Panc1 (cell line): ENCODE data around the gene FAM151A. TPM values are rescaled to one million over a fixed set of nuclear protein-coding genes. Genes with fewer than 3 reads are reported as not detected.

Experiments used
- ATAC-seq: fragments of 200-7000 bp; cut with Tn5 transposase; 2 replicates; pipeline ENCODE4 v1.9.1; 2020; ENCODE audit warnings: mild to moderate bottlenecking, moderate library complexity
- BruUV-seq: library from RNA; stranded (reverse); fragments of 400-500 nt; replicated peaks from 2 replicates; lab custom pipeline; 2021; lab: Mats Ljungman, UMichigan
- CTCF ChIA-PET: fragments of 300-600 bp; sonication (Branson Sonifier 250); formaldehyde crosslinking; loops from one replicate; lab custom pipeline; 2022; ENCODE audit warnings: antibody characterized with exemption; lab: Charles Lee
- POLR2A ChIA-PET: fragments of 300-600 bp; sonication (Branson Sonifier 250); formaldehyde crosslinking; loops from one replicate; lab custom pipeline; 2022; ENCODE audit warnings: antibody characterized with exemption; lab: Charles Lee
- DNase-seq: peaks from one replicate; pipeline ENCODE4 v3.0.0-alpha.2; 2010; ENCODE audit warnings: low read depth, low spot score
- H3K27ac ChIP-seq: 2 replicates; pipeline ENCODE4 v1.5.1; 2011; ENCODE audit warnings: mild to moderate bottlenecking, low read length, inconsistent platforms
- H3K27me3 ChIP-seq: fragments of 200-500 bp; sonication (Bioruptor generic); 2 replicates; pipeline ENCODE4 v1.6.0; 2014; ENCODE audit warnings: low read length, inconsistent platforms; ENCODE audit not compliant: control insufficient read depth, insufficient read depth
- H3K36me3 ChIP-seq: fragments of 200-500 bp; sonication (Bioruptor generic); 2 replicates; pipeline ENCODE4 v1.5.1; 2014; ENCODE audit warnings: inconsistent platforms, mild to moderate bottlenecking, low read length, moderate library complexity; ENCODE audit not compliant: control insufficient read depth, insufficient read depth
- H3K4me1 ChIP-seq: 2 replicates; pipeline ENCODE4 v1.5.1; 2011; ENCODE audit warnings: inconsistent platforms, mild to moderate bottlenecking, low read length, moderate library complexity; ENCODE audit not compliant: control insufficient read depth, insufficient read depth
- H3K4me3 ChIP-seq, 2 experiments: 2 replicates each; pipeline ENCODE4 v1.5.1; 2011 to 2012; ENCODE audit warnings: low read depth in 2 of 2, low read length in 2 of 2, mild to moderate bottlenecking in 2 of 2, inconsistent platforms in 1 of 2, moderate library complexity in 1 of 2
- H3K9me3 ChIP-seq: fragments of 200-500 bp; sonication (Bioruptor generic); 2 replicates; pipeline ENCODE4 v1.5.1; 2014; ENCODE audit warnings: low read depth, mild to moderate bottlenecking, inconsistent platforms, low read length, moderate library complexity; ENCODE audit not compliant: control insufficient read depth, insufficient read depth
- POLR2AphosphoS5 ChIP-seq: IDR thresholded peaks from 2 replicates; pipeline ENCODE4 v1.6.1; 2012; ENCODE audit warnings: mild to moderate bottlenecking, low read depth, low read length, moderate library complexity
- SIN3A ChIP-seq: IDR thresholded peaks from 2 replicates; pipeline ENCODE4 v1.6.1; 2012; ENCODE audit warnings: low read depth, mild to moderate bottlenecking, low read length, moderate library complexity, borderline replicate concordance; ENCODE audit not compliant: insufficient read depth
- TCF7L2 ChIP-seq: IDR thresholded peaks from 2 replicates; pipeline ENCODE4 v1.6.1; 2011; ENCODE audit warnings: mild to moderate bottlenecking, low read depth, low read length, inconsistent platforms
- in situ Hi-C: cut with HindIII; loops from 2 replicates; pipeline ENCODE4 v1.10.0; 2016; ENCODE audit warnings: low sequenced_read_pairs, low pct_unique_long_range_greater_than_20kb
- intact Hi-C: fragments of 100-400 bp; cut with micrococcal nuclease; formaldehyde crosslinking; loops from one replicate; pipeline ENCODE4 v1.10.0; 2022; ENCODE audit not compliant: unreplicated experiment
- total RNA-seq: library from RNA; stranded (reverse); gene quantifications from one replicate; pipeline ENCODE4 v1.2.1, GENCODE V29; 2021; ENCODE audit not compliant: unreplicated experiment
- TF ChIP-seq, protein P1 (sequence below): fragments of 450-650 bp; IDR thresholded peaks from 2 replicates; pipeline ENCODE4 v1.5.1; 2017; ENCODE audit warnings: mild to moderate bottlenecking
- TF ChIP-seq, protein P2 (sequence below), 2 experiments: IDR thresholded peaks; 2 replicates each; pipeline ENCODE4 v1.6.1; 2011 to 2012; ENCODE audit warnings: low read depth in 2 of 2, control low read depth in 1 of 2, low read length in 1 of 2, mild to moderate bottlenecking in 1 of 2, moderate library complexity in 1 of 2; ENCODE audit not compliant: insufficient read depth in 1 of 2

The FAM151A gene
- total RNA-seq, 1 experiment from 2014 or later: not detected

DNA sequence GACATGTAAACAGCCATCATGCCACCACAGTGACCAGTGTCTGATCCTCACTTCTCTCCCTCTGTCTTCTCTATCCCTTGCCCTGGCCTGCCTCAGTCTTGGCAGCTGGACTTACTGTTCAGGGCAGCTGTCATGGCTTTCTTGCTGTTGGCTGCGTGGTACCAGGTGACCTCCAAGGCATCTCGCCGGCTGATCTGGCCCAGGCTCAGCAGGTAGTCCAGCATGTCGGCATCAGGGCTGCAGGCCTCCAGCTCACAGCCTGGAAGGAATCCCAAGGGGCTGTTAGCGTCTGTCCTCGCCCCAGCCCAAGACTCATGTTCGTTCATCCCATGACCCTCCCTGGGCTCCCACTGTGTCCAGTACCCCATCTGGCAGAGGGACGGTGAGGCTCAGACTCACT, 3.6 kb downstream of the FAM151A start:
- POLR2A ChIA-PET: no interaction called here
- Histone ChIP-seq H3K9me3 (no peaks in the 10 kb centered on the region), H3K27me3 (no peaks in the 10 kb centered on the region), H3K27ac (no peak overlapping the region), H3K4me3 (no peak overlapping the region), H3K4me1 (no peaks in the 10 kb centered on the region), H3K36me3 (no peaks in the 10 kb centered on the region)
- no TSS peak for BruUV-seq
- intact Hi-C loops (no loop called here), in situ Hi-C loops (no loop called here)
- no peak for TF ChIP-seq TCF7L2
- TF ChIP-seq, protein P1, sequence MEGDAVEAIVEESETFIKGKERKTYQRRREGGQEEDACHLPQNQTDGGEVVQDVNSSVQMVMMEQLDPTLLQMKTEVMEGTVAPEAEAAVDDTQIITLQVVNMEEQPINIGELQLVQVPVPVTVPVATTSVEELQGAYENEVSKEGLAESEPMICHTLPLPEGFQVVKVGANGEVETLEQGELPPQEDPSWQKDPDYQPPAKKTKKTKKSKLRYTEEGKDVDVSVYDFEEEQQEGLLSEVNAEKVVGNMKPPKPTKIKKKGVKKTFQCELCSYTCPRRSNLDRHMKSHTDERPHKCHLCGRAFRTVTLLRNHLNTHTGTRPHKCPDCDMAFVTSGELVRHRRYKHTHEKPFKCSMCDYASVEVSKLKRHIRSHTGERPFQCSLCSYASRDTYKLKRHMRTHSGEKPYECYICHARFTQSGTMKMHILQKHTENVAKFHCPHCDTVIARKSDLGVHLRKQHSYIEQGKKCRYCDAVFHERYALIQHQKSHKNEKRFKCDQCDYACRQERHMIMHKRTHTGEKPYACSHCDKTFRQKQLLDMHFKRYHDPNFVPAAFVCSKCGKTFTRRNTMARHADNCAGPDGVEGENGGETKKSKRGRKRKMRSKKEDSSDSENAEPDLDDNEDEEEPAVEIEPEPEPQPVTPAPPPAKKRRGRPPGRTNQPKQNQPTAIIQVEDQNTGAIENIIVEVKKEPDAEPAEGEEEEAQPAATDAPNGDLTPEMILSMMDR: no peak
- TF ChIP-seq, protein P2, sequence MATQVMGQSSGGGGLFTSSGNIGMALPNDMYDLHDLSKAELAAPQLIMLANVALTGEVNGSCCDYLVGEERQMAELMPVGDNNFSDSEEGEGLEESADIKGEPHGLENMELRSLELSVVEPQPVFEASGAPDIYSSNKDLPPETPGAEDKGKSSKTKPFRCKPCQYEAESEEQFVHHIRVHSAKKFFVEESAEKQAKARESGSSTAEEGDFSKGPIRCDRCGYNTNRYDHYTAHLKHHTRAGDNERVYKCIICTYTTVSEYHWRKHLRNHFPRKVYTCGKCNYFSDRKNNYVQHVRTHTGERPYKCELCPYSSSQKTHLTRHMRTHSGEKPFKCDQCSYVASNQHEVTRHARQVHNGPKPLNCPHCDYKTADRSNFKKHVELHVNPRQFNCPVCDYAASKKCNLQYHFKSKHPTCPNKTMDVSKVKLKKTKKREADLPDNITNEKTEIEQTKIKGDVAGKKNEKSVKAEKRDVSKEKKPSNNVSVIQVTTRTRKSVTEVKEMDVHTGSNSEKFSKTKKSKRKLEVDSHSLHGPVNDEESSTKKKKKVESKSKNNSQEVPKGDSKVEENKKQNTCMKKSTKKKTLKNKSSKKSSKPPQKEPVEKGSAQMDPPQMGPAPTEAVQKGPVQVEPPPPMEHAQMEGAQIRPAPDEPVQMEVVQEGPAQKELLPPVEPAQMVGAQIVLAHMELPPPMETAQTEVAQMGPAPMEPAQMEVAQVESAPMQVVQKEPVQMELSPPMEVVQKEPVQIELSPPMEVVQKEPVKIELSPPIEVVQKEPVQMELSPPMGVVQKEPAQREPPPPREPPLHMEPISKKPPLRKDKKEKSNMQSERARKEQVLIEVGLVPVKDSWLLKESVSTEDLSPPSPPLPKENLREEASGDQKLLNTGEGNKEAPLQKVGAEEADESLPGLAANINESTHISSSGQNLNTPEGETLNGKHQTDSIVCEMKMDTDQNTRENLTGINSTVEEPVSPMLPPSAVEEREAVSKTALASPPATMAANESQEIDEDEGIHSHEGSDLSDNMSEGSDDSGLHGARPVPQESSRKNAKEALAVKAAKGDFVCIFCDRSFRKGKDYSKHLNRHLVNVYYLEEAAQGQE (IDR thresholded peaks at IDR 0.05; ENCODE audit: insufficient read depth in 1 of 2, low read depth in 2 of 2, low read length in 1 of 2): no peak
- TF ChIP-seq POLR2AphosphoS5: no peak
- no peak for TF ChIP-seq SIN3A
- no peak for ATAC-seq
- CTCF ChIA-PET: no interaction called here
- DNase-seq: no peak

DNA sequence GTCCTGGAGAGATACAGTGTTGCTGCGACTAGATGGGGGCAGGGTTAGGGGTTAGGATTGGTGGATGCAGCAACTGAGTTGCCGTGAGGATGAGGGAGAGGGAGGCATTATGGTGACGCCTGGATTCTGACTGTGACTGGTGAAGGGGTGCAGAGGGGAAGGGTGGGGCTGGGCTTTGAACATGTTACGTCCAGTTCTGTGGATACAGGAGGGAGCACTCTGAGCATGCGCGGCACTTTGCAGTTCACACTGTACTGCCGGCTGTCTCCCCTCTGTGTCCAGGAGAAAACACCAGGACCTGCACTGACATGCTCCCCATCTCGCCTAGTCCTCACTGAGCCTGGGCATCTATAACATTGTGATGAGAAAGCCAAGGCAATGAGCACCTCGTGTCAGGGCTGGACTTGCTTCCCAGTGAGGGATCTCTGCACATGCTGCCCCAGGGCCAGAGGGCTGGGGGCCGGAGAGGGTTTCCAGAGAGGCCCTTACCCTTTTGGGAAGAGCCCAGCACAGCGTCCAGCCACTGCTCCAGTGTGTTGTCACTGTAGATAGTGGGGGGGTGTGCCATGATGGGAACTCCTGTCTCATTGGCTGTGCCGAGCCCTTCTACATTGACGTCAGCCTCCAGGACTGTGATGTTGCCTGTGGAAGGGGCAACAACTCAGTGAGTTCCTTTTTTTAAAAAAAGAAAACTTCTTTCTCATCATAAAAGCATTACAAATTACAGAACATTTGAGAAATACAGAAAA, 7.6 kb downstream of the FAM151A start:
- intact Hi-C loops: no loop called here
- H3K4me1 ChIP-seq: peaks cover 4% of the 10 kb centered on the region; the same call in 1 of the 2 replicates
- ATAC-seq: no peak
- TF ChIP-seq POLR2AphosphoS5 (no peak), TCF7L2 (no peak), SIN3A (no peak)
- TF ChIP-seq, protein P2 (IDR thresholded peaks at IDR 0.05; ENCODE audit: insufficient read depth in 1 of 2, low read depth in 2 of 2, low read length in 1 of 2): no peak
- TF ChIP-seq, protein P1: no peak
- CTCF ChIA-PET: no interaction called here
- H3K27ac ChIP-seq: no peak overlapping the region
- POLR2A ChIA-PET: no interaction called here
- no peak overlapping the region for H3K4me3 ChIP-seq
- H3K9me3 ChIP-seq: no peaks in the 10 kb centered on the region
- no peaks in the 10 kb centered on the region for H3K27me3 ChIP-seq
- no TSS peak for BruUV-seq
- in situ Hi-C loops: no loop called here
- no peaks in the 10 kb centered on the region for H3K36me3 ChIP-seq
- DNase-seq: no peak
